Chondrocyte (in vitro differentiated cells): Measurements from ENCODE around the gene IFI27L2. TPM values are rescaled to one million over a fixed set of nuclear protein-coding genes. Genes with fewer than 3 reads are reported as not detected.
"Not testable (repeated sequence)": the region's sequence is repeated elsewhere in the genome, so short reads cannot be mapped to it uniquely, and the experiment has no call there.

Experiments used
- DNase-seq: peaks from one replicate; pipeline ENCODE4 v3.0.0; 2021; ENCODE audit warnings: mixed read lengths, low spot score
- H3K27ac Mint-ChIP-seq: one replicate; pipeline ENCODE4 v1.8.0; 2021; ENCODE audit warnings: mild to moderate bottlenecking, moderate library complexity, mixed read lengths; ENCODE audit not compliant: unreplicated experiment
- H3K27me3 Mint-ChIP-seq: 2 replicates; pipeline ENCODE4 v1.8.0; 2021; ENCODE audit warnings: low read depth, mixed read lengths
- H3K36me3 Mint-ChIP-seq: 2 replicates; pipeline ENCODE4 v1.8.0; 2021; ENCODE audit warnings: low read depth, mixed read lengths
- H3K4me1 Mint-ChIP-seq: 2 replicates; pipeline ENCODE4 v1.8.0; 2021; ENCODE audit warnings: low read depth, mild to moderate bottlenecking, mixed read lengths
- H3K4me3 Mint-ChIP-seq: one replicate; pipeline ENCODE4 v1.8.0; 2021; ENCODE audit warnings: mild to moderate bottlenecking, moderate library complexity, mixed read lengths; ENCODE audit not compliant: unreplicated experiment
- H3K9me3 Mint-ChIP-seq: 2 replicates; pipeline ENCODE4 v1.8.0; 2021; ENCODE audit warnings: low read depth, mixed read lengths
- CTCF ChIP-seq: fragments of 200-600 bp; sonication (generic); IDR thresholded peaks from 2 replicates; pipeline ENCODE4 v1.5.0; 2021; ENCODE audit warnings: antibody characterized with exemption, mild to moderate bottlenecking, moderate library complexity
- total RNA-seq: library from RNA; stranded (reverse); gene quantifications from 3 replicates; pipeline ENCODE4 v1.2.1, GENCODE V29; 2021

Gene IFI27L2
- total RNA-seq, 1 donor from 2014 or later, result 66.8 TPM

GRCh38 chr14:94161981-94162380 is 32.6 kb upstream of the IFI27L2 start:
- Mint-ChIP-seq H3K27me3 (peaks cover 66% of the 10 kb centered on the region), H3K4me3 (no peak overlapping the region), H3K27ac (no peak overlapping the region), H3K9me3 (no peaks in the 10 kb centered on the region), H3K4me1 (peaks cover 8% of the 10 kb centered on the region), H3K36me3 (no peaks in the 10 kb centered on the region)
- no peak for DNase-seq
- TF ChIP-seq CTCF, result no peak

- H3K4me3 Mint-ChIP-seq, result no peak overlapping the region
- H3K36me3 Mint-ChIP-seq, result no peaks in the 10 kb centered on the region
- H3K9me3 Mint-ChIP-seq, result no peaks in the 10 kb centered on the region
- DNase-seq, result no peak
- peaks cover 60% of the 10 kb centered on the region for H3K27me3 Mint-ChIP-seq
- TF ChIP-seq CTCF, result no peak
- H3K4me1 Mint-ChIP-seq, result peaks cover 8% of the 10 kb centered on the region
- H3K27ac Mint-ChIP-seq, result no peak overlapping the region
Observed at GRCh38 chr14:94161058-94161457, 31.7 kb upstream of the IFI27L2 start.

- Mint-ChIP-seq H3K27me3 (peaks cover 49% of the 10 kb centered on the region), H3K4me1 (peaks cover 3% of the 10 kb centered on the region), H3K36me3 (no peaks in the 10 kb centered on the region), H3K4me3 (no peak overlapping the region), H3K27ac (no peak overlapping the region), H3K9me3 (peaks cover 4% of the 10 kb centered on the region)
- TF ChIP-seq CTCF, result no peak
- DNase-seq, result no peak
Observed at GRCh38 chr14:94158239-94158883, 29.0 kb upstream of the IFI27L2 start.

GRCh38 chr14:94157197-94157596 is 27.8 kb upstream of the IFI27L2 start:
- no peak for DNase-seq
- Mint-ChIP-seq H3K27ac (no peak overlapping the region), H3K27me3 (peaks cover 59% of the 10 kb centered on the region), H3K4me3 (no peak overlapping the region), H3K9me3 (peaks cover 4% of the 10 kb centered on the region), H3K36me3 (no peaks in the 10 kb centered on the region), H3K4me1 (peaks cover 3% of the 10 kb centered on the region)
- TF ChIP-seq CTCF, result no peak

- H3K4me3 Mint-ChIP-seq, result not testable (repeated sequence)
Observed at GRCh38 chr14:94156143-94156542, 26.7 kb upstream of the IFI27L2 start.

GRCh38 chr14:94153750-94154342 is 24.4 kb upstream of the IFI27L2 start:
- Mint-ChIP-seq H3K4me3 (no peak overlapping the region), H3K36me3 (no peaks in the 10 kb centered on the region), H3K9me3 (peaks cover 4% of the 10 kb centered on the region), H3K4me1 (no peaks in the 10 kb centered on the region), H3K27me3 (peaks cover 65% of the 10 kb centered on the region), H3K27ac (no peak overlapping the region)
- DNase-seq, result no peak
- TF ChIP-seq CTCF, result no peak

More at GRCh38 chr14:94156143-94156542, 26.7 kb upstream of the IFI27L2 start:
- not testable (repeated sequence) for H3K9me3 Mint-ChIP-seq, DNase-seq, H3K36me3 Mint-ChIP-seq, H3K4me1 Mint-ChIP-seq, H3K27ac Mint-ChIP-seq
- H3K27me3 Mint-ChIP-seq, result peaks cover 59% of the 10 kb centered on the region
